Osteocyte (in vitro differentiated cells): ENCODE measurements around the gene NDRG2. TPM values are rescaled to one million over a fixed set of nuclear protein-coding genes. Genes with fewer than 3 reads are reported as not detected.

Experiments used
- DNase-seq: peaks from one replicate; pipeline ENCODE4 v3.0.0; 2021; ENCODE audit warnings: mixed read lengths; ENCODE audit not compliant: unreplicated experiment; ENCODE audit errors: extremely low spot score
- H3K27ac Mint-ChIP-seq: one replicate; pipeline ENCODE4 v1.8.0; 2021; ENCODE audit warnings: mild to moderate bottlenecking, mixed read lengths; ENCODE audit not compliant: unreplicated experiment
- H3K27me3 Mint-ChIP-seq: one replicate; pipeline ENCODE4 v1.8.0; 2021; ENCODE audit warnings: mixed read lengths; ENCODE audit not compliant: unreplicated experiment
- H3K36me3 Mint-ChIP-seq: one replicate; pipeline ENCODE4 v1.8.0; 2021; ENCODE audit warnings: mixed read lengths; ENCODE audit not compliant: unreplicated experiment
- H3K4me1 Mint-ChIP-seq: one replicate; pipeline ENCODE4 v1.8.0; 2021; ENCODE audit warnings: mixed read lengths; ENCODE audit not compliant: unreplicated experiment
- H3K4me3 Mint-ChIP-seq: one replicate; pipeline ENCODE4 v1.8.0; 2021; ENCODE audit warnings: mild to moderate bottlenecking, moderate library complexity, mixed read lengths; ENCODE audit not compliant: unreplicated experiment
- H3K9me3 Mint-ChIP-seq: one replicate; pipeline ENCODE4 v1.8.0; 2021; ENCODE audit warnings: mixed read lengths; ENCODE audit not compliant: unreplicated experiment
- total RNA-seq: library from RNA; stranded (reverse); gene quantifications from 2 replicates; pipeline ENCODE4 v1.2.1, GENCODE V29; 2021
- TF ChIP-seq, protein P1 (sequence below): fragments of 200-600 bp; sonication (generic); IDR thresholded peaks from 2 replicates; pipeline ENCODE4 v1.5.0; 2021; ENCODE audit warnings: antibody characterized with exemption, mild to moderate bottlenecking, moderate library complexity

Gene NDRG2
- total RNA-seq, 1 donor from 2014 or later = 8.6 TPM

DNA sequence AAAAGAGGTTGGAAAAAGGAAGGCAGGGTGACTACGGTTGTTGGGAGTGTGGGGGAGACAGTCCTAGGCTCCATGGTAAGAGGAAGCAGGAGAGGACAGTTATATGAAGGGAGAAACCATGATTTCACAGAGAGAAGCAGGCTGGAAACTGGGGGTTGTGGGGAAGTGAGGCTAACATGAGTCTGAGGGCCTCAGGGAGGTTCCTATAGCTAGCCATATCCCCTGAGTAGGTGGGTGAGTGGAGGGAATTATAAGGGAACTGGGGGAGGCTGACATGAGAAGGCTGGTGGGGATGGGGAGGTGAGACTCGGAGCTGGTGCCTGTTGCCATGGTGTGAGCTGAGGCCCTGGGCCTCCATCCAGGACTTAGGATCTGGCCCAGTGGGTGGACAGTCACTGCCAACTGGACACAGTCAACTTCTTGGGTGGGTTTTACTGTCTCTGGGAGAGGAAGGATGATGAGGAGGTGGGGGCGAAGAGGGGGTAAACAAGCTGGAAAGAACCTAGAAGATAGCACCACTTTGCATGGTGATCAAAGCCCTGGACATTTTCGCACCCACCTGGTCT is 8.4 kb upstream of the NDRG2 start:
- Mint-ChIP-seq H3K36me3 (no peaks in the 10 kb centered on the region), H3K9me3 (no peaks in the 10 kb centered on the region), H3K4me3 (no peak overlapping the region), H3K27me3 (peaks cover 52% of the 10 kb centered on the region), H3K27ac (no peak overlapping the region), H3K4me1 (peaks cover under 1% of the 10 kb centered on the region)
- TF ChIP-seq, protein P1, sequence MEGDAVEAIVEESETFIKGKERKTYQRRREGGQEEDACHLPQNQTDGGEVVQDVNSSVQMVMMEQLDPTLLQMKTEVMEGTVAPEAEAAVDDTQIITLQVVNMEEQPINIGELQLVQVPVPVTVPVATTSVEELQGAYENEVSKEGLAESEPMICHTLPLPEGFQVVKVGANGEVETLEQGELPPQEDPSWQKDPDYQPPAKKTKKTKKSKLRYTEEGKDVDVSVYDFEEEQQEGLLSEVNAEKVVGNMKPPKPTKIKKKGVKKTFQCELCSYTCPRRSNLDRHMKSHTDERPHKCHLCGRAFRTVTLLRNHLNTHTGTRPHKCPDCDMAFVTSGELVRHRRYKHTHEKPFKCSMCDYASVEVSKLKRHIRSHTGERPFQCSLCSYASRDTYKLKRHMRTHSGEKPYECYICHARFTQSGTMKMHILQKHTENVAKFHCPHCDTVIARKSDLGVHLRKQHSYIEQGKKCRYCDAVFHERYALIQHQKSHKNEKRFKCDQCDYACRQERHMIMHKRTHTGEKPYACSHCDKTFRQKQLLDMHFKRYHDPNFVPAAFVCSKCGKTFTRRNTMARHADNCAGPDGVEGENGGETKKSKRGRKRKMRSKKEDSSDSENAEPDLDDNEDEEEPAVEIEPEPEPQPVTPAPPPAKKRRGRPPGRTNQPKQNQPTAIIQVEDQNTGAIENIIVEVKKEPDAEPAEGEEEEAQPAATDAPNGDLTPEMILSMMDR = no peak
- DNase-seq = no peak

GRCh38 chr14:21032326-21033132 is 7.7 kb upstream of the NDRG2 start:
- no peaks in the 10 kb centered on the region for H3K9me3 Mint-ChIP-seq
- TF ChIP-seq, protein P1 = no peak
- no peak for DNase-seq
- H3K27ac Mint-ChIP-seq = no peak overlapping the region
- no peaks in the 10 kb centered on the region for H3K4me1 Mint-ChIP-seq
- H3K36me3 Mint-ChIP-seq = no peaks in the 10 kb centered on the region
- peaks cover 46% of the 10 kb centered on the region for H3K27me3 Mint-ChIP-seq
- H3K4me3 Mint-ChIP-seq = no peak overlapping the region

- DNase-seq = no peak
- TF ChIP-seq, protein P1 = no peak
- no peak overlapping the region for H3K4me3 Mint-ChIP-seq
- peaks cover 38% of the 10 kb centered on the region for H3K27me3 Mint-ChIP-seq
- H3K9me3 Mint-ChIP-seq = no peaks in the 10 kb centered on the region
- H3K36me3 Mint-ChIP-seq = no peaks in the 10 kb centered on the region
- no peak overlapping the region for H3K27ac Mint-ChIP-seq
- no peaks in the 10 kb centered on the region for H3K4me1 Mint-ChIP-seq
These were observed 5.7 kb upstream of the NDRG2 start for GRCh38 chr14:21030531-21030930.

GRCh38 chr14:21029917-21030316 is 5.1 kb upstream of the NDRG2 start, which contains the start of gene TPPP2:
TSS of gene TPPP2 (plus strand) at chr14:21030217. CDS start at chr14:21030582, 365 bp downstream.
- Mint-ChIP-seq H3K9me3 (no peaks in the 10 kb centered on the region), H3K4me1 (peaks cover 4% of the 10 kb centered on the region), H3K27me3 (peaks cover 38% of the 10 kb centered on the region), H3K4me3 (no peak within 1 kb of the TSS), H3K27ac (no peak within 1 kb of the TSS), H3K36me3 (no peaks in the 10 kb centered on the region)
- DNase-seq = no peak
- TF ChIP-seq, protein P1 = no peak

DNA sequence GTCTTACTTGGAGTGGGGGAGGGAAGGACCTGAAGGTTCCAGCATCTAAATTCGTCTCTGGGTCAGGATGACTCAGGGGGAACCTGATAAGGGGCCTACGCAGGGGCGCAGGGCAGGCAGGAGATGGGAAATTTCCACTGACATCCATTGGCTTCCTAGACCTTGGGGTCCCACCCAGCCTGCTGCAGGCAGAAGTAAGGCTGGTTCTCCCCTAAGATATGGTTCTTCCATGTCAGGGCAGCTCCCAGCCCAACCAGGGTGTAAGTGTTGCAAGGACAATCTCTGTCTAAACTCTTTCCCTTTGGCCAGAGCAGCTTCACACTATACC is 2.1 kb upstream of the NDRG2 start:
- Mint-ChIP-seq H3K27me3 (peaks cover 42% of the 10 kb centered on the region), H3K4me1 (peaks cover 9% of the 10 kb centered on the region), H3K4me3 (no peak overlapping the region), H3K36me3 (no peaks in the 10 kb centered on the region), H3K9me3 (no peaks in the 10 kb centered on the region), H3K27ac (no peak overlapping the region)
- TF ChIP-seq, protein P1 = no peak
- no peak for DNase-seq
